ENCODE results near the gene NGFR. TPM values are rescaled to one million over a fixed set of nuclear protein-coding genes. Genes with fewer than 3 reads are reported as not detected.

Gene NGFR
- total and polyA plus RNA-seq, 2 donors (not counting 1 experiment from before 2014, with no cell fraction given) = 0.31 to 1.6 TPM

- TF ChIP-seq CTCF (IDR thresholded peaks at IDR 0.05) = no peak
- DNase-seq = no peak
- Mint-ChIP-seq H3K4me1 (no peaks in the 10 kb centered on the region), H3K9me3 (ENCODE audit: insufficient read depth) (peaks cover 5% of the 10 kb centered on the region), H3K4me3 (no peak overlapping the region), H3K27ac (no peak overlapping the region), H3K27me3 (peaks cover 23% of the 10 kb centered on the region)
- Histone ChIP-seq H2AFZ (ENCODE audit: insufficient read depth, low read depth, low read length, poor library complexity, severe bottlenecking) (no peak overlapping the region), H3K27me3 (replicated peaks in 1 of 4; ENCODE audit: control extremely low read depth in 1 of 4, control insufficient read depth in 3 of 4, insufficient read depth in 4 of 4, low read length in 3 of 4) (peaks cover 0 to 9% (median 2%) of the 10 kb centered on the region in 4 experiments), H3K9me3 (ENCODE audit: control extremely low read depth in 1 of 3, control insufficient read depth in 2 of 3, insufficient read depth in 1 of 3, low read length in 2 of 3) (peaks cover 0 to 12% (median 2%) of the 10 kb centered on the region in 3 donors), H3K4me1 (ENCODE audit: control insufficient read depth in 2 of 2, insufficient read depth in 2 of 2, low read length in 2 of 2) (no peaks in the 10 kb centered on the region), H4K20me1 (ENCODE audit: control insufficient read depth, insufficient read depth, low read length, poor library complexity, severe bottlenecking) (no peaks in the 10 kb centered on the region), H3K4me2 (replicated peaks; ENCODE audit: low read depth, low read length, poor library complexity, severe bottlenecking) (no peak overlapping the region), H3K27ac (ENCODE audit: low read length in 2 of 2) (no peak overlapping the region), H3K4me3 (ENCODE audit: control extremely low read depth in 1 of 5, extremely low read depth in 1 of 5, insufficient read depth in 1 of 5, low read depth in 2 of 5, low read length in 4 of 5) (no peak overlapping the region), H3K9ac (ENCODE audit: low read length) (no peak overlapping the region), H3K79me2 (ENCODE audit: control insufficient read depth, insufficient read depth, low read length) (no peaks in the 10 kb centered on the region), H3K36me3 (replicated peaks in 1 of 2; ENCODE audit: control extremely low read depth in 1 of 2, control insufficient read depth in 1 of 2, extremely low read depth in 1 of 2, insufficient read depth in 2 of 2, low read length in 1 of 2) (no peaks in the 10 kb centered on the region)
- POLR2A ChIA-PET = no interaction called here
- intact Hi-C loops (cut with micrococcal nuclease) = no loop called here
- no peak for ATAC-seq (ENCODE audit: low read depth)
- WGBS (ENCODE audit: insufficient coverage) = 81% methylated on average over 12 of the region's 12 CpGs
- CTCF ChIA-PET = no interaction called here
These were observed 53.0 kb downstream of the NGFR start for GRCh38 chr17:49548051-49548505.

GRCh38 chr17:49548506-49549310, 53.6 kb downstream of the NGFR start:
- H3K4me1 ChIP-seq (ENCODE audit: control insufficient read depth in 2 of 2, insufficient read depth in 2 of 2, low read length in 2 of 2) = no peaks in the 10 kb centered on the region
- TF ChIP-seq EZH2 (IDR thresholded peaks at IDR 0.05; ENCODE audit: borderline replicate concordance, insufficient read depth, low read depth, low read length, poor library complexity, severe bottlenecking) (no peak), CTCF (IDR thresholded peaks at IDR 0.05) (no peak)
- peaks cover 0 to 12% (median 0%) of the 10 kb centered on the region in 3 donors for H3K9me3 ChIP-seq (ENCODE audit: control extremely low read depth in 1 of 3, control insufficient read depth in 2 of 3, insufficient read depth in 1 of 3, low read length in 2 of 3)
- Mint-ChIP-seq H3K27me3 (peaks cover 16% of the 10 kb centered on the region), H3K9me3 (ENCODE audit: insufficient read depth) (peaks cover 5% of the 10 kb centered on the region), H3K4me3 (no peak overlapping the region), H3K27ac (no peak overlapping the region), H3K4me1 (no peaks in the 10 kb centered on the region)
- no peak overlapping the region for H2AFZ ChIP-seq (ENCODE audit: insufficient read depth, low read depth, low read length, poor library complexity, severe bottlenecking)
- no peaks in the 10 kb centered on the region for H4K20me1 ChIP-seq (ENCODE audit: control insufficient read depth, insufficient read depth, low read length, poor library complexity, severe bottlenecking)
- H3K27ac ChIP-seq (ENCODE audit: low read length in 2 of 2) = no peak overlapping the region
- H3K9ac ChIP-seq (ENCODE audit: low read length) = no peak overlapping the region
- intact Hi-C loops (cut with micrococcal nuclease) = no loop called here
- H3K36me3 ChIP-seq (replicated peaks in 1 of 2; ENCODE audit: control extremely low read depth in 1 of 2, control insufficient read depth in 1 of 2, extremely low read depth in 1 of 2, insufficient read depth in 2 of 2, low read length in 1 of 2) = no peaks in the 10 kb centered on the region
- POLR2A ChIA-PET = no interaction called here
- H3K4me2 ChIP-seq (replicated peaks; ENCODE audit: low read depth, low read length, poor library complexity, severe bottlenecking) = no peak overlapping the region
- peak; percentile 6 for DNase-seq
- WGBS (ENCODE audit: insufficient coverage) = 68% methylated on average over 8 of the region's 8 CpGs
- CTCF ChIA-PET = no interaction called here
- ATAC-seq (ENCODE audit: low read depth) = no peak
- H3K4me3 ChIP-seq (ENCODE audit: control extremely low read depth in 1 of 5, extremely low read depth in 1 of 5, insufficient read depth in 1 of 5, low read depth in 2 of 5, low read length in 4 of 5) = no peak overlapping the region
- peaks cover 0 to 5% (median 2%) of the 10 kb centered on the region in 4 experiments for H3K27me3 ChIP-seq (replicated peaks in 1 of 4; ENCODE audit: control extremely low read depth in 1 of 4, control insufficient read depth in 3 of 4, insufficient read depth in 4 of 4, low read length in 3 of 4)
- no peaks in the 10 kb centered on the region for H3K79me2 ChIP-seq (ENCODE audit: control insufficient read depth, insufficient read depth, low read length)
